ENCODE measurements around the gene ASPN.

DNA sequence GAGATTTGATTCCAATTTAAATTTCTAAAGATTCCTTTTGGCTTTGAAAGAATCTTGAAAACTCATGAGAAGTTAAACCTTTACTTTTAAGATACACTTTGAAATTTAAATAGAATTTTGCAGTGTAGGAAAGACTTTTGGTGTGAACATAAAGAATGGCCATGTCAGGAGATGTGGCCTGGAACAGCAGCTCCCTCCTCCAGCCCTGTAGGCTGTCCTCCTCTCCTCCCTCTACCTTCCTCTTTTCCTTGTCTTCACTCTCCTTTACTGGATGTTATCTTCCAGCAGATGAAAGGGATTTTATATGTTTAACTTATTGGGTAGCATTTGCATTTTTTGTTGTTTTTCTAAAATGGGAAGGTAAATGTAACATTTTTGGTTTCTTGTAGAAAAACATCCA, 18.9 kb downstream of the ASPN start:
- TF ChIP-seq CTCF (IDR thresholded peaks at IDR 0.05; ENCODE audit: poor library complexity, severe bottlenecking) (no peak), EZH2 (IDR thresholded peaks at IDR 0.05; ENCODE audit: borderline replicate concordance, insufficient read depth, low read length, poor library complexity, severe bottlenecking) (no peak)

Data from neural cell (in vitro differentiated cells).